GM19099 (cell line): Measurements from ENCODE around the gene SYCE3.

Source experiments
- POLR2A ChIP-seq: IDR thresholded peaks from 3 replicates; pipeline ENCODE4 v1.6.1; 2011; ENCODE audit warnings: low read depth; ENCODE audit not compliant: insufficient read length; ENCODE audit errors: extremely low read depth

The SYCE3 gene

GRCh38 chr22:50571264-50572175 lies 8.8 kb upstream of the SYCE3 start:
- no peak for TF ChIP-seq POLR2A

DNA sequence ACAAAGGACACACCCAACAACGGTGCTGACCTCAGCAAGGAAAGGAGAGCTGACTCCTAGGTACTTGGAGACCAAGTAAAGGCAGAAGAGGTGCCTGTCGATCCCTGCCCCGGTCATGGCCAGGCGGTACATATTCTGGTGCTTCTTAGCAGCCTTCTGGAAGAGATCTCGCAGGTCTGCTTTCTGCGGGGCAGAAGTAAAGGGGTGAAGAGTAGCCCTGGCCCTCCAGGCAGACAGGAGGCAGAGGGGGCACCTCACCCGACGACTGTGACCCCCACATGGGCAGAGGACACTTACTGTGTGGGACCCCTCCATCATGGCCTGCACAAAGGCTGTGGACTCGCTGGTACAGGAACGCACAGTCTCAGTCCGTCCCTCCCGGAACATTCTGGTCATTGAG lies 8.1 kb upstream of the SYCE3 start:
- TF ChIP-seq POLR2A = no peak

GRCh38 chr22:50569896-50570535 lies 7.3 kb upstream of the SYCE3 start:
- TF ChIP-seq POLR2A = no peak

- TF ChIP-seq POLR2A = no peak
These were observed 6.3 kb upstream of the SYCE3 start for GRCh38 chr22:50569041-50569459.

- no peak for TF ChIP-seq POLR2A
These were observed 5.9 kb upstream of the SYCE3 start for GRCh38 chr22:50568626-50569025.

- TF ChIP-seq POLR2A = no peak
These were observed 5.1 kb upstream of the SYCE3 start for GRCh38 chr22:50567721-50568252.

DNA sequence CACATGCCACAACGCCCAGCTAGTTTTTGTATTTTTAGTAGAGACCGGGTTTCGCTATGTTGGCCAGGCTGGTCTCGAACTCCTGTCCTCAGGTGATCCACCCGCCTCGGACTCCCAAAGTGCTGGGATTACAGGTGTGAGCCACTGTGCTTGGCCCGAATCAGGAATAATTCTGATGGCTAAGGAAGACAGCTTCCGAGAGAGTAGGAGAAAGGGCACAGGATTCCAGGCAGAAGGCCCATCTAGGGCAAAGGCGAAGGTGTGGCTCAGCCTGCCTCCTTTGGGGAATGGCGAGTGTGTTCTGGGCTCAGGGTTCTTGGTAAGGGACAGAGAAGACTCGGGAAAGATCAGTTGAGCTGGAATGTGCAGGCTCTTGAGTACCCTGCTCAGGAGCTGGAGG lies 1.6 kb upstream of the SYCE3 start:
- no peak for TF ChIP-seq POLR2A

GRCh38 chr22:50563413-50564160 lies 868 bp upstream of the SYCE3 start:
- TF ChIP-seq POLR2A = no peak

GRCh38 chr22:50561401-50562358 lies 1.0 kb downstream of the SYCE3 start:
- no peak for TF ChIP-seq POLR2A

- TF ChIP-seq POLR2A = no peak
These were observed 2.7 kb downstream of the SYCE3 start for GRCh38 chr22:50560034-50560433.

DNA sequence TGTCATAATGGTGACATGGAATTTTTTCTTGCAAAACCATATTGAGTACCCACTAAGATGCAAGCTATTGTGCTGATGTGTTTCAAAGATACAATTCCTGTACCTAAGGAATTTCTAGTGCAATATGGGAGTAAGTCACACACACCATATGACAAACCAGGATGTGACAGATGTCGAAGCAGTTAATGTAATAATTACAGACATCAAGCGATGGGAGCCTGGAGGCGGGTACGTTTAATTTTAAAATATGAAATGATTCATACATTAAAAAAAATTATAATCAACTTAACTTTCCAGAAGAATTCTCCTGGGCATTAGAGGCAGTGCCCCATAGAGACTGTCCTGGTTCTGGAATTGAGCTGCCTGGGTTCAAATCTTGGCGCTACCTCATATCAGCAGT lies 6.0 kb downstream of the SYCE3 start:
- TF ChIP-seq POLR2A = no peak

DNA sequence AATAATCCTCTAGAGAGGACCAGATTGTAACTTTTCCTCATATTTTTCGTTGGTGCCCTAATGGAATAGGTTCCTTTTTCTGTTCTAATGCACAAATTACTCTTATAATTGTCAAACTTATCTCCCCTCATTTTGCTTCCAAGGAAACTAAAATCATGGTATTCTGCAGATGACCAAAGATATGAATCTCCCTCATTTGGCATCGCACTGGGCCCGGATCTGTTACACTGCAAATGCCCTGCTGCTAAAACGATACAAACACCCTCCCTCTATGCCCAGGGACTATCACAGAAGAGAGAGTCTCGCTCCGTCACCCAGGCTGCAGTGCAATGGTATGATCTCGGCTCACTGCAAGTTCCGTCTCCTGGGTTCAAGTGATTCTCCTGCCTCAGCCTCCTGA lies 9.4 kb downstream of the SYCE3 start:
- no peak for TF ChIP-seq POLR2A

GRCh38 chr22:50551160-50551752 lies 11.5 kb downstream of the SYCE3 start:
- TF ChIP-seq POLR2A = no peak

DNA sequence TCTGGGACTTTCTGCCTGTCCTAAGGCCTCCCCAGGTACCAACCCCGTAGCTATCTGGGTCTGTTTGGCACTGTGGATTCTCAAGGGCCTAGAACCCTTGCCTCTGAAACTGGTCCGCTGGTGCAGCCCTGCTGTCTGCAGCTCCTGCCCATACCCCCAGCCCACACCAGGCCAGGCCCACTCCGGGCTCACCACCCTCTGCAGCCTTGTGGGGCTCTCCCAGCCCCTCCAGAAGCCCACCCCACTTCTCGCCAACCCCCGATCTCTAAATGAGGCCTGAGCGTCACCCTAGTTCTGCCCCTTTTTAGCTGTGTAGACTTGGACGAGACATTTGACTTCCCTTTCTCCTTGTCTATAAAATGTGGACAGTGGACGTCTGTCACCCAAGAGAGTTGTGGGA lies 12.3 kb downstream of the SYCE3 start:
- no peak for TF ChIP-seq POLR2A
